Omental fat pad (tissue), 4 donors: ENCODE results near the gene CAMK1D. TPM values are rescaled to one million over a fixed set of nuclear protein-coding genes. Genes with fewer than 3 reads are reported as not detected.

ENCODE experiments used
- ATAC-seq: fragments of 150-250 bp; one replicate; pipeline ENCODE4 v1.9.1; 2016; ENCODE audit warnings: mild to moderate bottlenecking, moderate library complexity; ENCODE audit not compliant: low FRiP score
- DNase-seq: peaks from one replicate; pipeline ENCODE4 v3.0.0-alpha.2; 2019; ENCODE audit warnings: low spot score
- CTCF ChIP-seq, 3 donors: fragments of 450-650 bp; IDR thresholded peaks; one replicate each; pipeline ENCODE4 v1.5.1; 2016 to 2017; ENCODE audit warnings: antibody characterized with exemption in 3 of 3, mild to moderate bottlenecking in 3 of 3, moderate library complexity in 2 of 3
- total RNA-seq, 4 donors: library from RNA; depleted of rRNA; stranded (reverse); fragments of >200 nt; gene quantifications; one replicate each; pipeline ENCODE4 v1.1.0, GENCODE V29; 2016

CAMK1D gene
- total RNA-seq, 4 donors from 2014 or later: 6.0 to 15.8 (median 8.8) TPM

- DNase-seq: no peak
- no peak for TF ChIP-seq CTCF (IDR thresholded peaks at IDR 0.05)
- no peak for ATAC-seq
Measured at GRCh38 chr10:12481924-12482323, 132.6 kb downstream of the CAMK1D start.

- no peak for DNase-seq
- ATAC-seq: no peak
- TF ChIP-seq CTCF (IDR thresholded peaks at IDR 0.05): no peak
Measured at GRCh38 chr10:12482587-12482986, 133.2 kb downstream of the CAMK1D start.

GRCh38 chr10:12484002-12484918 lies 134.9 kb downstream of the CAMK1D start:
- no peak for TF ChIP-seq CTCF (IDR thresholded peaks at IDR 0.05)
- no peak for ATAC-seq
- DNase-seq: no peak

- TF ChIP-seq CTCF (IDR thresholded peaks at IDR 0.05): no peak
- ATAC-seq (no peak), DNase-seq (no peak)
Measured at GRCh38 chr10:12484941-12485805, 135.8 kb downstream of the CAMK1D start.

- DNase-seq: no peak
- ATAC-seq: no peak
- no peak for TF ChIP-seq CTCF (IDR thresholded peaks at IDR 0.05)
Measured at GRCh38 chr10:12487366-12487765, 138.0 kb downstream of the CAMK1D start.

- DNase-seq (no peak), ATAC-seq (no peak)
- TF ChIP-seq CTCF (IDR thresholded peaks at IDR 0.05): no peak
Measured at GRCh38 chr10:12488626-12489025, 139.3 kb downstream of the CAMK1D start.
